NCI-H2081 treated with DMSO at 0.1 percent for 48 hours (cell line): ENCODE data around the gene PDE11A.

Experiments
- DNase-seq: peaks from one replicate; lab custom pipeline; 2025; lab: John Stamatoyannopoulos, UW

The PDE11A gene

GRCh38 chr2:177759443-177759842 is 313.1 kb downstream of the PDE11A start:
- no peak for DNase-seq

GRCh38 chr2:177758591-177759371 is 313.8 kb downstream of the PDE11A start:
- peak; percentile 2 for DNase-seq

DNA sequence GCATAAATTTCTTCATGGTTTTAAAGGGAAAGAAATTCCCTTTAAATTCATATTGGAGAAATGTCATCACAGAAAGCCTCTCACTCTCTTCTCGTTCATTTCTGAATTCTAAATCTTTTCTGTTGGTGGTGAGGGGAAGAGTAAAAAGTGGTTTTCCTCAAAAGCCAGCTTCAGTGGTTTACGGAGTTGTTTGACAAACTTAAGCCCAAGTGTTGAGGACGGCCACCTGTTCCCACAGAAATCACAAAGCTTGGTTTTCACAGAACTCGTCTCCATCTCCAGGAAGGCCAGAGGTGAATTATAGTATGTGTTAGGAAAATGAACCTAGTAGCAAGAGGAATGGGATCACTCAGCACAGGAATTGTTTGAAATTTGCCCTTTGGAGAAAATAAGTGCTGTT is 316.2 kb downstream of the PDE11A start:
- DNase-seq, result no peak

- no peak for DNase-seq
Observed at GRCh38 chr2:177754492-177754873, 318.1 kb downstream of the PDE11A start.

- DNase-seq, result no peak
Observed at GRCh38 chr2:177753682-177754491, 318.7 kb downstream of the PDE11A start.

DNA sequence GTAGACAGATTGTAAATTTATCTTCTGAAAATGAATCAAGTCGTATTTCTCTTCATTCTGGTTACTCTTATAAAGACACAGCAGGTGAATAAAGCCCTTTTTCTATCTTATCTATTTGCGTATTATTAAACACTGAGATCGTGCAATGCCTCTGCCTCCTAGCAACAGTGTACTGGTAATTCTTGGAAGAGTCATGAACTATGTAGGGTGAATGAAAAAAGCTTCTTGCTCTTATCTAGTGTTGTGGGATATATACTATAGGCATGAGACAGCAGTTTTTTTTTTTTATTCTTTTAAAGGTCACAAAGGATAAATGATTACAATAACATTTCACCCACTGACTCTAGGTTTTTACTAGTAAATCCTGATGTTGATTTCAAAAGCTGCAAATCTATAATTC is 324.2 kb downstream of the PDE11A start:
- DNase-seq, result no peak

DNA sequence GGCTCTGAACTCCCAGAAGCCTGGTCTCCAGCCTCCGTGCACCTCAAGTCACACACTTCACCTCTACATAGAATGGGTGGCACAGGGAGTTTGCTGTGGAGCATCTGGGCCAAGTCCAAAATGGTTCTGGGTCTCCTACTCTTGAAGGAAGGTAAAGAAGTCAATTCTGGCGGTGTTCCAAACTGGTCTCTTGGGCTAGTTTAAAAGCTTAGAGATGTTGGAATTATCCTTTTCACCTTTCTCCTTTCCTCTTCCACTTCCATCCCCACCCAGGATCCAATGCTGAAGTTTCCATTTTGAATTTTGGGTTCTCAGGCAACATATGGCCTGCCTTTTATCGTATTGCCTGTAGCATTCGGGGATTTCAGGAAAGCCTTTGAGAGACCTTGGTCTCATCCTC is 325.2 kb downstream of the PDE11A start:
- DNase-seq, result no peak

GRCh38 chr2:177746358-177746757 is 326.2 kb downstream of the PDE11A start:
- no peak for DNase-seq

DNA sequence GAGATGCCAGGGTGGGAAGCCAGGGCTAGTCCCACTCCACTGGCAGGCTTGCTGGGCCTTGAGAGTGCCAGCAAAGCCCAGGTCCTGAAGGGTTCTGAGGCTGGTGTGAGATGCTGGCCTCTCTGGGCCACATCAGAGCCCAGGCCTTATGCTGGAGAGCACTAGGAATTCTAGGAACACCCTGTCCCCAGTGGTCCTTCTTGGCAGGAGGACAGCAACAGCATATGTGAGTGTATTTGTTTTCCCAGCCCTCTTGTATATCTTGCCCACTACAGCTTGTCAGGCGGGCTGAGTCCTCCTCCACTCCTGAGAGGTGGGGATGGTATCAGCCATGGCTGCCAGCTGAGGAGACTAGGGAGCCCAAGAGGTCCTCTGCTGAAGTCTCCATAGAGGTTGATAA is 327.0 kb downstream of the PDE11A start:
- DNase-seq, result no peak

- DNase-seq, result no peak
Observed at GRCh38 chr2:177742851-177743250, 329.7 kb downstream of the PDE11A start.

DNA sequence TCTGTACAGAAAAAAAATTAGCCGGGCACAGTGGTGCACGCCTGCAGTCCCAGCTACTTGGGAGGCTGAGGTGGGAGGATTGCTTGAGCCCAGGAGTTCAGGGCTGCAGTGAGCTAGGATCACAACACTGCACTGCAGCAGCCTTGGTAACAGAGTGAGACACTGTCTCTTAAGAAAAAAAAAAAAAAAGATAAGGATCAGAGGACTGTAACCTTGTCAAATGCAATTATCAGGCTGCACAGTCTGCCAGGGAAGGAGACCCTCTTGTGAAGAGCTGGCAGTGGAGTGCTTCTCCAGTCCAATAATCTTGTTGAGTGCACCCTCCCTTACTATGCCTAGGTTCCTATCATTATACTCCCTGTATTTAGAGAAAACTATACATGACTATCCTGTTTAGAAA is 330.7 kb downstream of the PDE11A start:
- DNase-seq, result no peak

- DNase-seq, result no peak
Observed at GRCh38 chr2:177740700-177741099, 331.9 kb downstream of the PDE11A start.

DNA sequence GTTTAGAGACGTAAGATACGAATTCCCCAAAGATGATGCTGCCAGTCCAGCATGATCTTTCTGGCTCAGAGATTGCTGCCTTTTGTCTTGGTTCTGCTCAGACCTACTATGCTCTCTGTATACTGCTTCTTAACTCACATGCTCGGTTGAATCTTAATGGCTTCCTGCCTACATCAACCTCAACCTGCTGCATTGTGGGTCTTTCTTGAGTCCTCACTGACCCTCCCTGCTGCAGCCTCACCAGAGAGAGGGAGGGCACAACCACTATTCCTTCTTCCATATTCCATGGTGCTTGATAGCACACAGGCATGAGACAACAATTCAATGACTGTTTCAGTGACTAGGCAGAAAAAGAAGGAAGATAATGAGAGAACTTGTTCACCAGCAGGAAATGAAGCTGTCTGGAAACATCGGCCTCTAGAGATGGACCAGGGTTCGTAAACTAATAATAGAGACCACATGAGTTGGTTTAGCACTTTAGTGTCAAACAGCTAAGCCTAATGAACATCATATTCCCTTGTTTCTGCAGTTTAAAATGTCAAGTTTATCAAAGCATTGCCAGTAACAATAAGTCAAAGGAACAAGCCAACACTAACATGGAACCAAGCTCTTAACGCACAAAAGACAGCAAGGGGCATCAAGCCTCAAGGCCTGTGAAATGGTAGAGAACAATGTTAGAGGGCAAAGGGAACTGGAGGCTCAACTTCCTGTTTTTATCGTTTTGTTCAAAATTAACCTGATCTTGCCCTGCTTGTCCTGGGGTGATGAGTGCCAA is 333.9 kb downstream of the PDE11A start:
- DNase-seq, result no peak

DNA sequence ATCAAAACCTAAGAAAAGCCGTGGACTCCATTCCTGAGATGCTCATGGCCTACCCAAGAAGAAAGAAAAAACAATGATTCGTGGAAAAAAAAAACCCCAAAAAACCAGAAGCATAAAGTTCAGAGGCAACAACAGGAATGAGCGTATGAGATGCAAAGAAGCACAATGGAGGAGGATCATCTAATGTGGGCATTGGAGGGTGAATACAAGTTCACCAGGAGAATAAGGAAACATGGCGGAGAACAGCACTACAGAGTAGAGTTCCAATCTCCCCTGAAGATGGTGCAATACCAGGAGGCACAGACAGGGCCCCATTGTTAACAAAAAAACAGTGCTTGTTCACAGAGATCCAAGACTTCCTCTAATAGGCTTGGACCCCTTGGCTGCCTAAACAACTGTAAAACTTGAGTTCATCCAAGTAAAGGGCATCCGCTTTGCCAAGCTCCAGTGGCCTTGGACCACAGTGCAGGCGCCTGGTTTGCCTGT is 337.2 kb downstream of the PDE11A start:
- DNase-seq, result no peak

- no peak for DNase-seq
Observed at GRCh38 chr2:177733322-177733855, 339.2 kb downstream of the PDE11A start.

DNA sequence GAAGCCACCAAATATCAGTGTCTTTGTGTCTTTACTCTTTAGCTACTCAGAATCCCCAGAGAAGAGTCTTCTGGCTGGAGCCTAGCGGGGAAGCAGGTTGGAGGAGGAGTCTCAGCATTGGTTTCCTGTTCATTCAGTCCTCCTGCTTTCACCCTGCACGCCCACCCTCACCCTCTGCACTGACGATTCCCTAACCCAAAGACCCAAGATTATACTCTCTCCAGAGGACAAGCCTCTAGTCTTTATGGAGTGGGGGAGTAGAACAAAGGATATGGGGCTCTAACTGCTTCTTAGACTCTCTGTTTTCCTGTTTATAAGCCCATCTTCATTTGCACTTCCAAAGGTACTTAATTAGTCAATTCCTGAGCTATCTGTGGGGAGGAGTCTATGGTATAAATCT is 341.2 kb downstream of the PDE11A start:
- no peak for DNase-seq

DNA sequence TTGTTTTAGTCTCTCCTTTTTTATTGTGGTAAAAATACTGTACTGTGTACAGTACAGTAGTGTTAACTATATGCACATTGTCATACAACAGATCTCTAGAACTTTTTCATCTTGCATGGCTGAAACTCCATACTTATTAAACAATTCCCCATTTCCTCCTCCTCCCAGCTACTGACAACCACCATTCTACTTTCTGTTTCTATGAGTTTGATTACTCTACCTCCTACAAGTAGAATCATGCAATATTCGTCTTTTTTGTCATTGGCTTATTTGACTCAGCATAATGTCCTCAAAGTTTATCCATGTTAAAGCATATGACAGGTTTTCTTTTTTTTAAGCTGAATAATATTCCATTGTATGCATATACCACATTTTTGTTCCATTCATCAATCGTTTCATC is 341.8 kb downstream of the PDE11A start:
- no peak for DNase-seq

GRCh38 chr2:177730363-177730762 is 342.2 kb downstream of the PDE11A start:
- no peak for DNase-seq

DNA sequence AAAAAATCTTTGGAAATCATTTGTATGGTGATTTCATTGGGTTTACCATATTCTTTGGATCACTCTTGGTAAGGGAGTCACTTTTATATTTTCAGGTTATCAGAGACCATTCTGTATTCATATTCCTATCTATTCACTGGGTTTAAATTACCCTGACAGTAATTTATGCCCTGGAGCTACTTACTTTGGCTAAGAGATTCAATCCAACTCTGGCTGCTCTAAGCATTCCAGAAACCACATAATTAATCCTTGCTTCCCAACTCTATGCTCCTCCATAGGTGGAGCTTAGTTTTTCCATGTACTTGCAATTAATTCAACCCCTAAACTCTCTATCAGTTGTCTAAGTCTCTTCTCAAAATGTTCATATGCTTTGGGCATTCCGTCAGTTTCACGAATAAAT is 343.7 kb downstream of the PDE11A start:
- DNase-seq, result no peak

DNA sequence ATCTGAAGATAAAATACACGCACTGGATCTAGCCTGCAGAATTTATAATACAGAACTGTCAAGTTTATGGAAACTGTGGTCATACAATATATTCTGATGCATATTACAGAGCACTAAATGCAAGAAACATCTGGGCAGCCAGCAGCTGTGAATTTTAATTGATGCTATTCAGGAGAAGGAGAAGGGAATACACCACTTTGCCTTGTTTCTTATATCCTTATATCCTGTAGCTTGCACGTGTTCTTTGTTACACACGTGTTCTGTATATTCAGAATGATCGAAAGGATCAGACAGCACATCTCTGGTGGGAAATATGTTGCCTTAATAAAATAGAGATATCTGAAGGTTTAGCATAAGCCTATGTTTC is 344.2 kb downstream of the PDE11A start:
- DNase-seq, result no peak

- DNase-seq, result no peak
Observed at GRCh38 chr2:177727577-177728398, 344.8 kb downstream of the PDE11A start.
